ENCODE results near the gene PCDH9.

Gene PCDH9

GRCh38 chr13:66680031-66680430, 550.1 kb downstream of the PCDH9 start:
- TF ChIP-seq, protein P1, sequence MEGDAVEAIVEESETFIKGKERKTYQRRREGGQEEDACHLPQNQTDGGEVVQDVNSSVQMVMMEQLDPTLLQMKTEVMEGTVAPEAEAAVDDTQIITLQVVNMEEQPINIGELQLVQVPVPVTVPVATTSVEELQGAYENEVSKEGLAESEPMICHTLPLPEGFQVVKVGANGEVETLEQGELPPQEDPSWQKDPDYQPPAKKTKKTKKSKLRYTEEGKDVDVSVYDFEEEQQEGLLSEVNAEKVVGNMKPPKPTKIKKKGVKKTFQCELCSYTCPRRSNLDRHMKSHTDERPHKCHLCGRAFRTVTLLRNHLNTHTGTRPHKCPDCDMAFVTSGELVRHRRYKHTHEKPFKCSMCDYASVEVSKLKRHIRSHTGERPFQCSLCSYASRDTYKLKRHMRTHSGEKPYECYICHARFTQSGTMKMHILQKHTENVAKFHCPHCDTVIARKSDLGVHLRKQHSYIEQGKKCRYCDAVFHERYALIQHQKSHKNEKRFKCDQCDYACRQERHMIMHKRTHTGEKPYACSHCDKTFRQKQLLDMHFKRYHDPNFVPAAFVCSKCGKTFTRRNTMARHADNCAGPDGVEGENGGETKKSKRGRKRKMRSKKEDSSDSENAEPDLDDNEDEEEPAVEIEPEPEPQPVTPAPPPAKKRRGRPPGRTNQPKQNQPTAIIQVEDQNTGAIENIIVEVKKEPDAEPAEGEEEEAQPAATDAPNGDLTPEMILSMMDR (conservative IDR thresholded peaks at IDR 0.05; ENCODE audit: low read length), result no peak
- no peak for TF ChIP-seq EZH2phosphoT487 (IDR thresholded peaks at IDR 0.05; ENCODE audit: borderline replicate concordance)
- Histone ChIP-seq H3K4me1 (ENCODE audit: insufficient read depth, low read length, poor library complexity, severe bottlenecking) (no peaks in the 10 kb centered on the region), H3K79me2 (ENCODE audit: insufficient read depth, low read length) (no peaks in the 10 kb centered on the region), H3K9me3 (ENCODE audit: insufficient read depth, low read depth, low read length) (no peaks in the 10 kb centered on the region; the same call in 1 of the 2 replicates), H3K4me3 (ENCODE audit: low read length, poor library complexity, severe bottlenecking) (no peak overlapping the region), H3K9ac (ENCODE audit: low read depth, low read length, poor library complexity, severe bottlenecking) (no peak overlapping the region), H3F3A (ENCODE audit: low read depth) (no peaks in the 10 kb centered on the region), H3K4me2 (ENCODE audit: low read depth, low read length, poor library complexity, severe bottlenecking) (no peak overlapping the region), H3K36me3 (ENCODE audit: insufficient read depth, low read length) (no peaks in the 10 kb centered on the region), H3K27me3 (ENCODE audit: insufficient read depth, low read length, poor library complexity, severe bottlenecking) (no peaks in the 10 kb centered on the region), H4K20me1 (ENCODE audit: insufficient read depth, low read length, poor library complexity, severe bottlenecking) (no peaks in the 10 kb centered on the region), H2AFZ (ENCODE audit: low read length) (no peak overlapping the region), H3K9me2 (replicated peaks; ENCODE audit: low read depth, low read length) (no peaks in the 10 kb centered on the region)

DNA sequence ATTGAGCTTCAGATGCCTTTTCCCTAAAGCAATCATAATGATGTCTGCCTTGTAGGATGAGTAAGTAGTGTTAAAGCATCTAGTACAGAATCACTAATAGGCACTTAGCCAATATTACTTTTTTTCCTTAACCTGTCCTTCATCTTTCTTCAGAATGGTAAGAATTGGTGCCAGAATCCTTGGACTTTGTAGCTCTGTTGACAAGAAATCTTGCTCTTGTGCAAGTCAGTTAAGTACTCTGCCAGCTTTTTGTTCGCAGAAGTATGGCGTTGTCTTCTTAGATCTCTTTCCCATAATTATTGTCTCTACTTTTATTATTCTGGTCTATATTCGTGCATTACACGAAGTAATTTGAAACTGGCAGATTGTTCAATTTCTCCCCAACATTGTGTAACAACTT, 554.5 kb downstream of the PCDH9 start:
- H3K4me3 ChIP-seq (ENCODE audit: low read length, poor library complexity, severe bottlenecking), result no peak overlapping the region
- H4K20me1 ChIP-seq (ENCODE audit: insufficient read depth, low read length, poor library complexity, severe bottlenecking), result no peaks in the 10 kb centered on the region
- no peak for TF ChIP-seq EZH2phosphoT487 (IDR thresholded peaks at IDR 0.05; ENCODE audit: borderline replicate concordance)
- no peak overlapping the region for H3K9ac ChIP-seq (ENCODE audit: low read depth, low read length, poor library complexity, severe bottlenecking)
- no peaks in the 10 kb centered on the region for H3K27me3 ChIP-seq (ENCODE audit: insufficient read depth, low read length, poor library complexity, severe bottlenecking)
- H3K9me3 ChIP-seq (ENCODE audit: insufficient read depth, low read depth, low read length), result no peaks in the 10 kb centered on the region
- no peaks in the 10 kb centered on the region for H3K36me3 ChIP-seq (ENCODE audit: insufficient read depth, low read length)
- no peak overlapping the region for H3K4me2 ChIP-seq (ENCODE audit: low read depth, low read length, poor library complexity, severe bottlenecking)
- H2AFZ ChIP-seq (ENCODE audit: low read length), result no peak overlapping the region
- H3K9me2 ChIP-seq (replicated peaks; ENCODE audit: low read depth, low read length), result no peaks in the 10 kb centered on the region
- no peaks in the 10 kb centered on the region for H3K4me1 ChIP-seq (ENCODE audit: insufficient read depth, low read length, poor library complexity, severe bottlenecking)
- H3K79me2 ChIP-seq (ENCODE audit: insufficient read depth, low read length), result no peaks in the 10 kb centered on the region
- no peaks in the 10 kb centered on the region for H3F3A ChIP-seq (ENCODE audit: low read depth)

DNA sequence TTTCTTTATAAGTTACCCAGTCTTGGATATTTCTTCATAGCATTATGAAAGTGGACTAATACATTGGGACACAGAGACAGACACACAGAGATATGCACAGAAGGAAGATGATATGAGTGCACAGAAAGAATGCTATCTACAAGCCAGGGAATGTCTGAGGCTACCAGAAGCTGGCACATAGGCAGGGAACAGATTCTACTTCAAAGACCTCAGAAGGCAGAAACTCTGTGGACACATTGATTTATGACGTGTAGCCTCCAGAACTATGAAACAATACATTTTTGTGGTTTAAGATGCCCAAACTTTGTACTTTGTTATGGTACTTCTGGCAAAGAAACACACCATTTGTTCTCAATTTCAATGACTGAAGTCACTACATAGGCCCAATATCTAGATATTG, 556.7 kb downstream of the PCDH9 start:
- no peak overlapping the region for H2AFZ ChIP-seq (ENCODE audit: low read length)

GRCh38 chr13:66665991-66666390, 564.1 kb downstream of the PCDH9 start:
- H3K9me3 ChIP-seq (ENCODE audit: insufficient read depth, low read depth, low read length), result no peaks in the 10 kb centered on the region
- no peaks in the 10 kb centered on the region for H3K79me2 ChIP-seq (ENCODE audit: insufficient read depth, low read length)
- H3K36me3 ChIP-seq (ENCODE audit: insufficient read depth, low read length), result no peaks in the 10 kb centered on the region
- H3K9me2 ChIP-seq (replicated peaks; ENCODE audit: low read depth, low read length), result no peaks in the 10 kb centered on the region
- no peaks in the 10 kb centered on the region for H3F3A ChIP-seq (ENCODE audit: low read depth)
- H3K4me3 ChIP-seq (ENCODE audit: low read length, poor library complexity, severe bottlenecking), result no peak overlapping the region
- H3K4me2 ChIP-seq (ENCODE audit: low read depth, low read length, poor library complexity, severe bottlenecking), result no peak overlapping the region
- TF ChIP-seq, protein P1 (conservative IDR thresholded peaks at IDR 0.05; ENCODE audit: low read length), result no peak
- no peak for TF ChIP-seq EZH2phosphoT487 (IDR thresholded peaks at IDR 0.05; ENCODE audit: borderline replicate concordance)
- no peaks in the 10 kb centered on the region for H3K27me3 ChIP-seq (ENCODE audit: insufficient read depth, low read length, poor library complexity, severe bottlenecking)
- H2AFZ ChIP-seq (ENCODE audit: low read length), result no peak overlapping the region
- no peak overlapping the region for H3K9ac ChIP-seq (ENCODE audit: low read depth, low read length, poor library complexity, severe bottlenecking)
- H4K20me1 ChIP-seq (ENCODE audit: insufficient read depth, low read length, poor library complexity, severe bottlenecking), result no peaks in the 10 kb centered on the region
- H3K4me1 ChIP-seq (ENCODE audit: insufficient read depth, low read length, poor library complexity, severe bottlenecking), result no peaks in the 10 kb centered on the region

More for the DNA sequence above, 556.7 kb downstream of the PCDH9 start:
- Histone ChIP-seq H3K9me3 (ENCODE audit: insufficient read depth, low read depth, low read length) (no peaks in the 10 kb centered on the region), H3K9ac (ENCODE audit: low read depth, low read length, poor library complexity, severe bottlenecking) (no peak overlapping the region), H3F3A (ENCODE audit: low read depth) (no peaks in the 10 kb centered on the region), H3K4me1 (ENCODE audit: insufficient read depth, low read length, poor library complexity, severe bottlenecking) (no peaks in the 10 kb centered on the region), H3K4me2 (ENCODE audit: low read depth, low read length, poor library complexity, severe bottlenecking) (no peak overlapping the region), H3K36me3 (ENCODE audit: insufficient read depth, low read length) (no peaks in the 10 kb centered on the region), H3K9me2 (replicated peaks; ENCODE audit: low read depth, low read length) (no peaks in the 10 kb centered on the region), H3K27me3 (ENCODE audit: insufficient read depth, low read length, poor library complexity, severe bottlenecking) (no peaks in the 10 kb centered on the region), H3K4me3 (ENCODE audit: low read length, poor library complexity, severe bottlenecking) (no peak overlapping the region), H4K20me1 (ENCODE audit: insufficient read depth, low read length, poor library complexity, severe bottlenecking) (no peaks in the 10 kb centered on the region), H3K79me2 (ENCODE audit: insufficient read depth, low read length) (no peaks in the 10 kb centered on the region)
- no peak for TF ChIP-seq EZH2phosphoT487 (IDR thresholded peaks at IDR 0.05; ENCODE audit: borderline replicate concordance)
- TF ChIP-seq, protein P1 (conservative IDR thresholded peaks at IDR 0.05; ENCODE audit: low read length), result no peak

All from Loucy (cell line).